ENCODE data around the gene RCE1.
A peak's percentile ranks its signal among the peaks of the same experiment; 100 is the strongest.
"Not testable (repeated sequence)": the region's sequence is repeated elsewhere in the genome, so short reads cannot be mapped to it uniquely, and the experiment has no call there.

The RCE1 gene

GRCh38 chr11:66820901-66821300 lies 22.3 kb upstream of the RCE1 start:
- H3K4me1 ChIP-seq (ENCODE audit: control insufficient read depth in 2 of 2, insufficient read depth in 2 of 2, low read length in 2 of 2), result no peaks in the 10 kb centered on the region
- H3K36me3 ChIP-seq (ENCODE audit: control insufficient read depth in 2 of 2, insufficient read depth in 2 of 2, low read length in 2 of 2), result peaks cover 0 to 4% of the 10 kb centered on the region in 2 donors

GRCh38 chr11:66823700-66824099 lies 19.5 kb upstream of the RCE1 start:
- H3K4me1 ChIP-seq (ENCODE audit: control insufficient read depth in 2 of 2, insufficient read depth in 2 of 2, low read length in 2 of 2), result no peaks in the 10 kb centered on the region
- H3K9ac ChIP-seq (ENCODE audit: low read depth in 1 of 2, low read length in 2 of 2), result no peak overlapping the region
- H3K27ac ChIP-seq (ENCODE audit: low read depth in 2 of 2, low read length in 2 of 2), result no peak overlapping the region
- no peaks in the 10 kb centered on the region for H3K27me3 ChIP-seq (ENCODE audit: control insufficient read depth in 2 of 2, insufficient read depth in 2 of 2, low read length in 2 of 2)
- H3K4me3 ChIP-seq (ENCODE audit: low read length in 2 of 2), result no peak overlapping the region
- no peaks in the 10 kb centered on the region for H3K9me3 ChIP-seq (ENCODE audit: control insufficient read depth in 2 of 2, low read length in 2 of 2)
- H3K36me3 ChIP-seq (ENCODE audit: control insufficient read depth in 2 of 2, insufficient read depth in 2 of 2, low read length in 2 of 2), result peaks cover 4 to 5% of the 10 kb centered on the region in 2 donors

More at GRCh38 chr11:66820901-66821300, 22.3 kb upstream of the RCE1 start:
- H3K27me3 ChIP-seq (ENCODE audit: control insufficient read depth in 2 of 2, insufficient read depth in 2 of 2, low read length in 2 of 2), result no peaks in the 10 kb centered on the region
- no peak overlapping the region for H3K27ac ChIP-seq (ENCODE audit: low read depth in 2 of 2, low read length in 2 of 2)
- no peaks in the 10 kb centered on the region for H3K9me3 ChIP-seq (ENCODE audit: control insufficient read depth in 2 of 2, low read length in 2 of 2)
- no peak overlapping the region for H3K4me3 ChIP-seq (ENCODE audit: low read length in 2 of 2)
- H3K9ac ChIP-seq (ENCODE audit: low read depth in 1 of 2, low read length in 2 of 2), result no peak overlapping the region

DNA sequence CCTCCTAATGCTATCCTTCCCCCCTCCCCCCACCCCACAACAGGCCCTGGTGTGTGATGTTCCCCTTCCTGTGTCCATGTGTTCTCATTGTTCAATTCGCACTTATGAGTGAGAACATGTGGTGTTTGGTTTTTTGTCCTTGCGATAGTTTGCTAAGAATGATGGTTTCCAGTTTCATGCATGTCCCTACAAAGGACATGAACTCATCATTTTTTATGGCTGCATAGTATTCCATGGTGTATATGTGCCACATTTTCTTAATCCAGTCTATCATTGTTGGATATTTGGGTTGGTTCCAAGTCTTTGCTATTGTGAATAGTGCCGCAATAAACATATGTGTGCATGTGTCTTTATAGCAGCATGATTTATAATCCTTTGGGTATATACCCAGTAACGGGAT lies 18.7 kb upstream of the RCE1 start:
- H3K9me3 ChIP-seq (ENCODE audit: control insufficient read depth in 2 of 2, low read length in 2 of 2); H3K4me1 ChIP-seq (ENCODE audit: control insufficient read depth in 2 of 2, insufficient read depth in 2 of 2, low read length in 2 of 2); H3K27ac ChIP-seq (ENCODE audit: low read depth in 2 of 2, low read length in 2 of 2); H3K36me3 ChIP-seq (ENCODE audit: control insufficient read depth in 2 of 2, insufficient read depth in 2 of 2, low read length in 2 of 2); H3K4me3 ChIP-seq (ENCODE audit: low read length in 2 of 2); H3K9ac ChIP-seq (ENCODE audit: low read depth in 1 of 2, low read length in 2 of 2); H3K27me3 ChIP-seq (ENCODE audit: control insufficient read depth in 2 of 2, insufficient read depth in 2 of 2, low read length in 2 of 2): not testable (repeated sequence)

- no peaks in the 10 kb centered on the region for H3K4me1 ChIP-seq (ENCODE audit: control insufficient read depth in 2 of 2, insufficient read depth in 2 of 2, low read length in 2 of 2)
- H3K27me3 ChIP-seq (ENCODE audit: control insufficient read depth in 2 of 2, insufficient read depth in 2 of 2, low read length in 2 of 2), result no peaks in the 10 kb centered on the region
- H3K4me3 ChIP-seq (ENCODE audit: low read length in 2 of 2), result no peak overlapping the region
- H3K9ac ChIP-seq (ENCODE audit: low read depth in 1 of 2, low read length in 2 of 2), result no peak overlapping the region
- peaks cover 5 to 15% of the 10 kb centered on the region in 2 donors for H3K36me3 ChIP-seq (ENCODE audit: control insufficient read depth in 2 of 2, insufficient read depth in 2 of 2, low read length in 2 of 2)
- H3K9me3 ChIP-seq (ENCODE audit: control insufficient read depth in 2 of 2, low read length in 2 of 2), result no peaks in the 10 kb centered on the region
- H3K27ac ChIP-seq (ENCODE audit: low read depth in 2 of 2, low read length in 2 of 2), result no peak overlapping the region
These were observed 8.7 kb upstream of the RCE1 start for GRCh38 chr11:66834539-66834845.

- Histone ChIP-seq H3K4me3 (ENCODE audit: low read length in 2 of 2) (no peak overlapping the region), H3K36me3 (ENCODE audit: control insufficient read depth in 2 of 2, insufficient read depth in 2 of 2, low read length in 2 of 2) (peaks cover 5 to 16% of the 10 kb centered on the region in 2 donors), H3K27ac (ENCODE audit: low read depth in 2 of 2, low read length in 2 of 2) (no peak overlapping the region), H3K4me1 (ENCODE audit: control insufficient read depth in 2 of 2, insufficient read depth in 2 of 2, low read length in 2 of 2) (no peaks in the 10 kb centered on the region), H3K27me3 (ENCODE audit: control insufficient read depth in 2 of 2, insufficient read depth in 2 of 2, low read length in 2 of 2) (no peaks in the 10 kb centered on the region), H3K9ac (ENCODE audit: low read depth in 1 of 2, low read length in 2 of 2) (no peak overlapping the region), H3K9me3 (ENCODE audit: control insufficient read depth in 2 of 2, low read length in 2 of 2) (no peaks in the 10 kb centered on the region)
These were observed 8.3 kb upstream of the RCE1 start for GRCh38 chr11:66834943-66835342.

GRCh38 chr11:66835768-66836405 lies 7.4 kb upstream of the RCE1 start:
- Histone ChIP-seq H3K9ac (ENCODE audit: low read depth in 1 of 2, low read length in 2 of 2) (no peak overlapping the region), H3K27ac (ENCODE audit: low read depth in 2 of 2, low read length in 2 of 2) (no peak overlapping the region), H3K36me3 (ENCODE audit: control insufficient read depth in 2 of 2, insufficient read depth in 2 of 2, low read length in 2 of 2) (peaks cover 8 to 22% of the 10 kb centered on the region in 2 donors), H3K4me3 (ENCODE audit: low read length in 2 of 2) (no peak overlapping the region), H3K27me3 (ENCODE audit: control insufficient read depth in 2 of 2, insufficient read depth in 2 of 2, low read length in 2 of 2) (no peaks in the 10 kb centered on the region), H3K9me3 (ENCODE audit: control insufficient read depth in 2 of 2, low read length in 2 of 2) (no peaks in the 10 kb centered on the region), H3K4me1 (ENCODE audit: control insufficient read depth in 2 of 2, insufficient read depth in 2 of 2, low read length in 2 of 2) (no peaks in the 10 kb centered on the region)

DNA sequence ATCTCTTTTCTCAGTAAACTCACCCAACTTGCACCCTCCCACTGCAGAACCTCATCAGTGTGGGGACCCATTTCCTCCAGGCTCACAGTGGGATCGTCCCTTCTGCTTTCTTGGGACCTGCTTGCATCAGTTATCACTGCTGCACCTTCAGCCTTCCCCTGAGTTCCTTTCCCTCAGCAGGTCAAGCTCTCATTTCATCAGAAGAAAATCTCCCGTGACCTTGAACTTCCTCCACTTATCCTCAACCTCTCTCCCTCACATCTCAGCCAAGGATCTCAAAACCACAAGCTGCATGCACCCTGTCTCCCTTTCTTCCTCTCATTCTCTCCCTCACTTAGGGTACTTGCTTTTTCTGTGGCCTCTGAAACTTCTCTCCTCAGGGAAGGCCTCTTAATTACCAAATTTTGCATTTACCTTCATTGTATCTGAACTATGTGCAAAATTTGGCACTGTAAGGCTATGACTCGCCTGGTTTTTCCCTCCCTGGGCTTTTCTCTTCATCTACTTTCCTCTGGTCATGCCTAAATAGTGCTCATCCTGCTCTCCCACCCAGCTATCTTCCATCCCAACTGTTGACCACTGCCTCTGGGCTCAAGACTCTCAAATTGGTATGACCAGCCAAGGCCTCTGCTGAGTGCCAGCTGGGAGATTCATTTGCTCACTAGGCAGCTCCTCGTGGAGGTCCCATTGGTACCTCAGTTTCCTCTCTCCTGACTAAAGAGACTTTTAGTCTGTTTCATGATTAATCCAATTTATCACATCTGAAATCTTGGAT lies 2.7 kb upstream of the RCE1 start:
- H3K4me1 ChIP-seq (ENCODE audit: control insufficient read depth in 2 of 2, insufficient read depth in 2 of 2, low read length in 2 of 2), result peaks cover 22 to 24% of the 10 kb centered on the region in 2 donors
- H3K4me3 ChIP-seq (ENCODE audit: low read length in 2 of 2), result no peak overlapping the region
- H3K27me3 ChIP-seq (ENCODE audit: control insufficient read depth in 2 of 2, insufficient read depth in 2 of 2, low read length in 2 of 2), result no peaks in the 10 kb centered on the region
- no peak overlapping the region for H3K9ac ChIP-seq (ENCODE audit: low read depth in 1 of 2, low read length in 2 of 2)
- H3K9me3 ChIP-seq (ENCODE audit: control insufficient read depth in 2 of 2, low read length in 2 of 2), result no peaks in the 10 kb centered on the region
- H3K36me3 ChIP-seq (ENCODE audit: control insufficient read depth in 2 of 2, insufficient read depth in 2 of 2, low read length in 2 of 2), result peaks cover 8 to 28% of the 10 kb centered on the region in 2 donors
- H3K27ac ChIP-seq (ENCODE audit: low read depth in 2 of 2, low read length in 2 of 2), result no peak overlapping the region

GRCh38 chr11:66841861-66842260 lies 1.4 kb upstream of the RCE1 start:
- no peaks in the 10 kb centered on the region for H3K9me3 ChIP-seq (ENCODE audit: control insufficient read depth in 2 of 2, low read length in 2 of 2)
- H3K4me1 ChIP-seq (ENCODE audit: control insufficient read depth in 2 of 2, insufficient read depth in 2 of 2, low read length in 2 of 2), result peaks cover 22 to 24% of the 10 kb centered on the region in 2 donors
- H3K27me3 ChIP-seq (ENCODE audit: control insufficient read depth in 2 of 2, insufficient read depth in 2 of 2, low read length in 2 of 2), result no peaks in the 10 kb centered on the region
- no peak overlapping the region for H3K27ac ChIP-seq (ENCODE audit: low read depth in 2 of 2, low read length in 2 of 2)
- peaks cover 12 to 41% of the 10 kb centered on the region in 2 donors for H3K36me3 ChIP-seq (ENCODE audit: control insufficient read depth in 2 of 2, insufficient read depth in 2 of 2, low read length in 2 of 2)
- H3K4me3 ChIP-seq (ENCODE audit: low read length in 2 of 2), result peak overlapping the region; percentile 87 to 95
- peak overlapping the region; percentile 95 to 97 for H3K9ac ChIP-seq (ENCODE audit: low read depth in 1 of 2, low read length in 2 of 2)

GRCh38 chr11:66842501-66842895 lies 743 bp upstream of the RCE1 start:
- Histone ChIP-seq H3K9me3 (ENCODE audit: control insufficient read depth in 2 of 2, low read length in 2 of 2) (no peaks in the 10 kb centered on the region), H3K9ac (ENCODE audit: low read depth in 1 of 2, low read length in 2 of 2) (peak overlapping the region; percentile 95 to 97), H3K27ac (ENCODE audit: low read depth in 2 of 2, low read length in 2 of 2) (peak overlapping the region; percentile 93 to 99), H3K36me3 (ENCODE audit: control insufficient read depth in 2 of 2, insufficient read depth in 2 of 2, low read length in 2 of 2) (peaks cover 13 to 44% of the 10 kb centered on the region in 2 donors), H3K27me3 (ENCODE audit: control insufficient read depth in 2 of 2, insufficient read depth in 2 of 2, low read length in 2 of 2) (no peaks in the 10 kb centered on the region), H3K4me1 (ENCODE audit: control insufficient read depth in 2 of 2, insufficient read depth in 2 of 2, low read length in 2 of 2) (peaks cover 22 to 24% of the 10 kb centered on the region in 2 donors), H3K4me3 (ENCODE audit: low read length in 2 of 2) (peak overlapping the region; percentile 87 to 95)

- Histone ChIP-seq H3K9me3 (ENCODE audit: control insufficient read depth in 2 of 2, low read length in 2 of 2) (no peaks in the 10 kb centered on the region), H3K9ac (ENCODE audit: low read depth in 1 of 2, low read length in 2 of 2) (peak overlapping the region; percentile 94 to 95), H3K36me3 (ENCODE audit: control insufficient read depth in 2 of 2, insufficient read depth in 2 of 2, low read length in 2 of 2) (peaks cover 12 to 43% of the 10 kb centered on the region in 2 donors)
These were observed 695 bp downstream of the RCE1 start for GRCh38 chr11:66843776-66844495.

More at GRCh38 chr11:66843776-66844495, 695 bp downstream of the RCE1 start:
- Histone ChIP-seq H3K27ac (ENCODE audit: low read depth in 2 of 2, low read length in 2 of 2) (peak overlapping the region; percentile 93 to 99), H3K4me3 (ENCODE audit: low read length in 2 of 2) (peak overlapping the region; percentile 87 to 95), H3K4me1 (ENCODE audit: control insufficient read depth in 2 of 2, insufficient read depth in 2 of 2, low read length in 2 of 2) (peaks cover 22 to 24% of the 10 kb centered on the region in 2 donors), H3K27me3 (ENCODE audit: control insufficient read depth in 2 of 2, insufficient read depth in 2 of 2, low read length in 2 of 2) (no peaks in the 10 kb centered on the region)
